ENCODE results near the gene LRRC41.
A peak's percentile ranks its signal among the peaks of the same experiment; 100 is the strongest.
"Not testable (repeated sequence)": the region's sequence is repeated elsewhere in the genome, so short reads cannot be mapped to it uniquely, and the experiment has no call there.

LRRC41 gene

GRCh38 chr1:46303038-46303871 lies at the start of gene LRRC41, which contains the start of gene UQCRH:
TSS of gene LRRC41 (minus strand) at chr1:46303616. CDS start at chr1:46303322, 294 bp downstream.
TSS of gene UQCRH (plus strand) at chr1:46303698. CDS start at chr1:46303767, 69 bp downstream.
- peak; percentile 90 for DNase-seq

- DNase-seq, result no peak
Measured at GRCh38 chr1:46352363-46352762, 48.9 kb upstream of the LRRC41 start.

- no peak for DNase-seq
Measured at GRCh38 chr1:46345281-46345680, 41.9 kb upstream of the LRRC41 start.

- no peak for DNase-seq
Measured at GRCh38 chr1:46344481-46344880, 41.1 kb upstream of the LRRC41 start.

- no peak for DNase-seq
Measured at GRCh38 chr1:46343705-46344104, 40.3 kb upstream of the LRRC41 start.

DNA sequence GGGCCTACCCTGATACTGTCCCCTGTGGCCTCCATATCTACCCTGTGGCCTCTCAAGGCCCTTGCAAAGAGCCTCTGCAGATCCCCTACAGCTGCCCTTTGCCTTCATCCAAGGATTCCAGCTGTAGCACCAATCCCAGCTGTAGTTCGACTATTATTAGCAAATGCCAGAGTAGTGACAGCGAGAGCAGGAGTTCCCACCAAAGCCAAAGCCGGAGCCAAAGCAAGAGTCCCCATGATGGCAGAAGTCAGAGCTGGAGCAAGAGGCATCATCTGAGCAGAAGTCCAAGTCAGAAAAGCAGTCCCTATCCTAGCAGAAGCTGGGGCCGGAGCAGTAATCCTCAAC lies 39.9 kb upstream of the LRRC41 start:
- DNase-seq, result no peak

DNA sequence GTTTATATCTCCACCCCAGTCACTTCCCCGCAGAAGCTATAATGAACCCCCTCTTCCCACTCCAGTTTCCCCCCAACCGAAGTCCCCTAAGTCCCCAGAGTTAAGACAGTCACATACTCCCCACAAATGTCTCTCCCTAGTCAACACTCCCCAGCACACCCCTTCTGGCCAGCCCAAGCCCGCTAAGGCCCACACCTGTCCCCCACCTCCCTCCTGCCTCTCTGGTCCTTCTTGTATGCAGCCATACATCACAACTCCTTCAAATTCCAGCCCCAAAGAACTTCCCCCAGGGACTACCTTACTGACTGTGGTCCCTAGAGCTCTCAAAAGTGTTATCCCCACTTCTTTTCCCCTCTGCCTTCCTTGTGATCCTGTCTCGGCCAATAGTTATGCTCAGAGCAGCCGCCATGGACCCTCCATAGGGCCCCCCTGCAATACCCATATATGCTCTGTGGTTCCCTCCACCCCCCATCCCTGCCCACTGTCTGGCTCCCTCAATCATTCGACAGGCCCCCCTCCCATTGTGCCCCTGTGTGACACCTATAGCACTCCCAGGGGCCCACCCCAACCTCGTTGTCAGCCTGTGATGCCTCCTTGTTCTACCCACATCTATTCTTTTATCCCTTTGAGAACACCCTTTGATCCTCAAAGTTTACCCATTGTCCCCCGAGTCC lies 39.4 kb upstream of the LRRC41 start:
- no peak for DNase-seq

- DNase-seq, result no peak
Measured at GRCh38 chr1:46342084-46342656, 38.8 kb upstream of the LRRC41 start.

DNA sequence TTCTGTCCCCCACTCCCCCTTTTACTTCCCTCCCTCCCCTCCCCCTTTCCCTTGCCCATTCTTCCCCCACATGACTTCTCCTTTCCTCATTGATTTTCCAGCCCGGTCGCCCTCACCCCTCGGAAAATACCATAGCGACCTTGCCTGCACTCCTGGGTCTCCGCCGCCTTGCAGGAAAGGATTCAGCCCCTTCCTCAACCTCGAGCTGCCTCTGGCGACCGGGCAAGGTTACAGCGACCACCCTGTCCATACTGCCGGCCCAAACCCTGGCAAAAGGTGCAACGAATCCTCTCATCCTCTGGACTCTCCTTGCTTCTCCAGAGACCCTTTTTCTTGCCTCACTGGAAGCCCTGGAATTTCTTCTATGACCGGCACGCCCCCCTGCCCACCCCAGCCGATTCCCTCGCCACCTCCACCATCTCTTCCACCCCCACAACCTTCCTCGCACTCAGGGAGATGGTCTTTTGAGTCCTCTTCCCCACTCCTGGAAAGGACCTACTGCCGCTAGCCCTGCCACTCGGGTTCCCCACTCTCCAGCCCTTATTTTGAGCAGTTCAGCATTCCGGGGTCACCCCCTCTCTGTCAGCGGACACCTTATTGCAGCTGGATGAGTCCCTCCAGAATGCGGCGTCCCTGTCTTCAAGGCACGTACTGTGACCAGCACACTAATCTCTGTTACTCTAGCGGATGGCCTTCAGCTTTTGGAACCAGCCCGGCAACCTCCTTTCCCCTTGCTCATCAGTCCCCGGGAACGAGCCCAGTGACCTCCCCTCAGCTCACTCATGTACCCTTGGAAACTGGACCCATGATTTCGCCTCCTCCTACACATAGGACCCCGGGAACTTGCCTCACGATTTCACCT lies 38.0 kb upstream of the LRRC41 start:
- no peak for DNase-seq

DNA sequence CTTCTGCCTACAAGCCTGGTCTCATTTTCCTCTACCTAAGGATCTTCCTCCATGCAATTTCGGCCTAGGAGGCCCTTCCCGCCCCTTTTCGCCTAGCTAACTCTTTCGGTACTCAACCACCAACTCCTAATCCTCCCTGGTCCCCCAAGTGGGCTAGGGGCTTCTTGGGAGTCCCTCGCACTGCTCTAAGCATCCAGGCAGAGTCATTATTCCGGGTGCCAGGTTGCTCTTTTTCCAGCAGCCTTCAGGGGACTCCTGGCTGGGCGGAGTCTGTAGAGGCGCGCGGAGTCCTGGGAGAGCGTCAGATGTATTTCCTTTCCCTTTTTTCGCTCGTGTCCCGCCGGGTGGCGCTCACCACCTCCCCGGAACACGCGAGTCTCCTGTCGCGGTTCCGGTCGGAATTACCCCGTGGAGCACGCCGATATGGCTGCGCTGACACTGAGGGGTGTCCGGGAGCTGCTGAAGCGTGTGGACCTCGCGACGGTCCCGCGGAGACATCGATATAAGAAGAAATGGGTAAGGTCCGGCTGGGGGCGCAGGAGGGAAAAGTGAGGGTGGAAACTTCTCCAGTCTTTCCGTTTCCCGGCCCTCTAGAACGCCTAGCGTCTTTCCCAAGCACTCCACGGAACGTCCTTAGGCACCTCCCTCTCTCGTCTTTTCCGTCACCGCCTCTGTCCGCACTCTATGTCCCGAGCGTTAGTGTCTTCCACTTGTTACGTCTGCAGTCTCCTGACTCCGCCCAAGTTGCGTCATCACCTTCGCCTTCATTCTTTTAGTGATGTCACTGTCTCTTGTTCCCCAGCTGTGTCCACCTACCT lies 37.2 kb upstream of the LRRC41 start, which contains the start of gene NSUN4:
TSS of gene NSUN4 (plus strand) at position 404 of the 818 bp plus-strand sequence. CDS start at position 424, 20 bp downstream.
- DNase-seq, result peak; percentile 84

DNA sequence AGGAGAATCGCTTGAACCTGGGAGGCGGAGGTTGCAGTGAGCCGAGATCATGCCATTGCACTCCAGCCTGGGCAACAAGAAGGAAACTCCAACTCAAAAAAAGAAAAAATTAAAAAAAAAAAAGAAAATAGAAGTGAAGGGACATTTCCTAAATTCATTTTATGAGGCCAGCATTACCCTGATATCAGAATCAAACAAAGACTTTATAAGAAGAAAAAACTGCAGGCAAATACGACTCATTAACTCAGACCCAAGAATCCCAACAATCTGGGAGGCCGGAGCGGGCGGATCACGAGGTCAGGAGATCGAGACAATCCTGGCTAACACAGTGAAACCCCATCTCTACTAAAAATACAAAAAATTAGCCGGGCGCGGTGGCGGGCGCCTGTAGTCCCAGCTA lies 34.0 kb upstream of the LRRC41 start:
- not testable (repeated sequence) for DNase-seq

DNA sequence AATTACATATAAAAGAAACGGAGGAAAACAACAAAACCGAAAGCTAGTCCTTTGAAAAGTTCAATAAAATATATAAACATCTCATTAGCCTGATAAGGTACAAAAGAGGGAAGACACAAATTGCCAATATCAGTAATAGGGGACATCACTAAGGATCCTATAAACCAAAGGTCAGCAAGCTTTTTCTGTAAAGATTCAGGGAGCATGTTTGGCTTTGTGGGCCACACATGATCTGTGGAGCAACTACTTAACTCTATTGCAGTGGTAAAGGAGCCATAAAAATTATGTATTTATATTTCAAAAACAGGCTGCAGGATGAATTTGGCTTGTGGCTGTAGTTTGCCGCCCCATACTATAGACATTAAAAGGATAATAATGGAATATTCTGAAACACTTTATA lies 31.7 kb upstream of the LRRC41 start:
- no peak for DNase-seq

DNA sequence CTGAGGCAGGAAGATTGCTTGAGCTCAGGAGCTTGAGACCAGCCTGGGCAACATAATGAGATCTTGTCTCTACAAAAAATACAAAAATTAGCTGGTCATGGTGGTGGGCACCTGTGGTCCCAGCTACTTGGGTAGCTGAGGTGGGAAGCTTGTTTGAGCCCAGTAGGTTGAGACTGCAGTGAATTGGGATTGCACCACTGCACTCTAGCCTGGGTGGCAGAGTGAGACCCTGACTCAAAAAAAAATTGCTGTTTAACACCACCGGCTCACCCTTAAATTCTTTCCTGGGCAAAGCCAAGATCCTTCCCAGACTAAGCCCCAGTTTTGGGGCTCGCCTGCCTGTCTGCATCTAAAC lies 30.6 kb upstream of the LRRC41 start:
- DNase-seq, result no peak

- peak; percentile 17 for DNase-seq
Measured at GRCh38 chr1:46333300-46334029, 30.0 kb upstream of the LRRC41 start.

DNA sequence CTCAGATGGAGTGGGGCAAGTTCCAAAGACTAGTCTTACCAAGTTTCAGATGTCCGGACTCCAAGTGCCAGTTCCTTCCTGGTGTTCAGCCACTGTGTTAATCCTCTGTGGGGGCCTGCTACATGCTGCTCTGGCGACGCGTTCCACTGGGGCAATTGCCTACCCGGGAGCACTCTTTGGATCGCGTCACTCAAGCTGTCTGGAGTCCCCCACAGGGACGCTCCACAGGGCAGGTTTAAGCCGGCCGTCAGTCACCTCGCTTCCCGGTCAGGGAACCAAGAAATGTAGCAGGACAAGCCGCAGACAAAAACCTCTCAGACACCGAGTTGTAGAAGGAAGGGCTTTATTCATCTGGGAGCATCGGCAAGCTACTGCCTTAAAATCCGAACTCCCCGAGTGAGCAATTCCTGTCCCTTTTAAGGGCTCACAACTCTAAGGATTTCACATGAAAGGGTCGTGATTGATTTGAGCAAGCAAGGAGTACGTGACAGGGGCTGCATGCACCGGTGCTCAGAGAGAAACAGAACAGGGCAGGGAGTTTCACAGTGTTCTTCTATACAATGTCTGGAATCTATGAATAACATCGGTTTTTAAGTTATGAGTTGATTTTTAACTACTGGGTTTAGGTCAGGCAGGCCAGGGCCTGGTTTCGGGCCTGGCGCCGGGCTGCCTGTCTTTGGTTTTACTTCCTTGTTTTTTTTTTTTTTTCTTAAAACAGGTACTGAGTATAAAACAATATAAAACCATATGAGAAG lies 28.5 kb upstream of the LRRC41 start:
- not testable (repeated sequence) for DNase-seq

DNA sequence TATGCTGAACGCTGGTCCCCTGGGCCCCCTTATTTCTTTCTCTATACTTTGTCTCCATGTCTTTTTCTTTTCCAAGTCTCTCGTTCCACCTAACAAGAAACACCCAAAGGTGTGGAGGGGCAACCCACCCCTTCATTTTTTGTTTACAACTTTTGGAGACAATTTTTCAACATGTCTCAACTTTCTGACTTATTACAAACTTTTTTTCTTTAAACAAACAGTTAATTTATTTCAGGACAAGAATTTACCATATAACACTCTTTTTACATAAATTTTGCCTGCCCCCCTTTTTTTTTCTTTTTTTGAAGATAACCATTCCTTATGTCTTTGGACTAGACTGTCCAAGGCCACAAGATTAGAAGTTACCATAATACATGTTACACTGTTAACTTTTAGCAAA lies 27.0 kb upstream of the LRRC41 start:
- DNase-seq, result not testable (repeated sequence)

DNA sequence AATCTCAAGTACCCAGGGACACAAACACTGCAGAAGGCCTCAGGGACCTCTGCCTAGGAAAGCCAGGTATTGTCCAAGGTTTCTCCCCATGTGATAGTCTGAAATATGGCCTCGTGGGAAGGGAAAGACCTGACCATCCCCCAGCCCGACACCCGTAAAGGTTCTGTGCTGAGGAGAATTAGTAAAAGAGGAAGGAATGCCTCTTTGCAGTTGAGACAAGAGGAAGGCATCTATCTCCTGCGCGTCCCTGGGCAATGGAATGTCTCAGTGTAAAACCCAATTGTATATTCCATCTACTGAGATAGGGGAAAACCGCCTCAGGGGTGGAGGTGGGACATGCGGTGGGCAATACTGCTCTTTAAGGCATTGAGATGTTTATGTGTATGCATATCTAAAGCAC lies 26.4 kb upstream of the LRRC41 start:
- DNase-seq, result not testable (repeated sequence)

- not testable (repeated sequence) for DNase-seq
Measured at GRCh38 chr1:46328182-46328581, 24.8 kb upstream of the LRRC41 start.

GRCh38 chr1:46325285-46326076 lies 22.1 kb upstream of the LRRC41 start:
- not testable (repeated sequence) for DNase-seq

DNA sequence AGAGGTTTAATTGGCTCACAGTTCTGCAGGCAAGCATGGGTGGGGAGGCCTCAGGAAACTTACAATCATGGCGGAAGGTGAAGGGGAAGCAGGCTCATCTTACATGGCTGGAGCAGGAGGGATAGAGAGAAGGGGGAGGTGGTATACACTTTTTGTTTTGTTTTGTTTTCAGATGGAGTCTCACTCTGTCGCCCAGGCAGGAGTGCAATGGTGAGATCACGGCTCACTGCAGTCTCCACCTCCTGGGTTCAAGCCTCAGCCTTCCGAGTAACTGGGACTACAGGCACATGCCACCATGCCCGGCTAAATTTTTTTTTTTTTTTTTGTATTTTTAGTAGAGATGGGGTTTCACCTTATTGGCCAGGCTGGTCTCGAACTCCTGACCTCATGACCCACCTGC lies 18.8 kb upstream of the LRRC41 start:
- not testable (repeated sequence) for DNase-seq
